ENCODE measurements around the gene MATN1.

DNA sequence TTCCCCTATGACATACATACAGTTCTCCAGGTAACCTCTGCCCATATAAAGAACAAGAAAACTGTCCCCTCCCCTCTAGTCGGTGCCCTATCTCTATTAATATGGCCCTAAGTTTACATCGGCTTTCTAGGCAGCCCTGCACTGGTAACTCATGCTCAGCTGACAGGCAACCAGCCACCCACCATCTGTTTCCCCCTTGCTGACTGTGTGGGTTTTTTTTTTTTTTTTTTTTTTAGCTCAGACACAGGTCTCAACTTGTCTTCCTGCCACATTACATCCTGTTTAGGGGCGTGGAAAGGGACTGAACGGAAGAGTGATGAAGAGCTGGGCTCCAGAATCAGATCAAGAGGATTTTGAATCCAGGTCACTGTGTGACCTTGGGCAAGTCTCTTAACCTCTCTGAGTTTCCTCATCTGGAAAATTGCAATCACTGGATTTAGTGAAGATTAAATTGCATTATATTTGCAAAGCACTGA, 20.2 kb upstream of the MATN1 start:
- TF ChIP-seq EZH2 (IDR thresholded peaks at IDR 0.05; ENCODE audit: insufficient read depth, poor library complexity, severe bottlenecking) (no peak), EZH2phosphoT487 (IDR thresholded peaks at IDR 0.05; ENCODE audit: insufficient read depth, low read depth) (no peak)
